Ramos (cell line): ENCODE results near the gene ANTKMT.

Experiments
- in situ Hi-C: fragments of 300-500 bp; cut with MboI; formaldehyde crosslinking; loops from one replicate; pipeline ENCODE4 v1.14.3; 2022; ENCODE audit warnings: low sequenced_read_pairs; ENCODE audit not compliant: unreplicated experiment

Gene ANTKMT

GRCh38 chr16:770411-770810 is 49.5 kb downstream of the ANTKMT start:
- in situ Hi-C loops: no loop called here
